ENCODE data around the gene CD63. TPM values are rescaled to one million over a fixed set of nuclear protein-coding genes. Genes with fewer than 3 reads are reported as not detected.

CD63 gene
- total and polyA plus RNA-seq, 2 of the 4 experiments (the other 2 are of a cell fraction), result 995 to 1,398 TPM

DNA sequence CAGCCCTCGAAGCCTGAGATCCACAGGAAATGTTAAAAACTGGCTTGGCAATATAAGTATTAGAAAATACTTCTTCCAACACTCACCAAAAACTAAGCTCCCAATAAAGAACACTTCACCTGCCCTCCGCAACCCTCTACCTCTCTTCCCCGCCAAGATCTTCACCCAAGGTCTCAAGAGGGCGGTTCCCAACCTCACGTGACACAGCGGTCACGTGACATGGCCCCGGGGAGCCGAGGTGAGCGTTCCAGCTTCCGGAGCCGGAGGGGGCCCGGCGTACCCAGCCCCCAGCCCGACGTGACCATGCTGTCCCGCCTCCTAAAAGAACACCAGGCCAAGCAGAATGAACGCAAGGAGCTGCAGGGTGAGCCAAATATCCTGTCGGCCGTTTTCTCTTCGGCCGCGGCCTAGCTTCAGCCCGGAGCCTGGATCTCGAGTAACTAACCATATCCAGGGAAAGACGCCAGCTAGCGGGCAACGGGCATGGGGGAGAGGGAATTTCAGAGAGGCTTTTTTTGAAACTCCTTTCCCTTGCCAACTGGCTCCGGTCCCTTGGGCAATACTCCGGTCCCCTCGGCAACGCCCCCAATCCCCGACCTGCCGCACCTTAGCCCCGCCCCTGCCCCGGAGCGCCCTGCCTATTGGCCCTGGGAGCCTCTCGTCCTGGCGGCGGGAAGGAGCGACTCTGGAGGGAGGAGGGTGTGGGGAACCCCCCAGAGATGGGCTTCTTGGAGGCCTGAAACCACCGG is 12.8 kb downstream of the CD63 start, which contains the start of gene BLOC1S1:
BLOC1S1 (plus strand) TSS at position 214 of the 749 bp plus-strand sequence; CDS start at position 220, 6 bp downstream.
- H4K20me1 ChIP-seq (ENCODE audit: insufficient read depth, low read length), result peaks cover 8% of the 10 kb centered on the region
- dilution Hi-C loops (cut with HindIII; ENCODE audit: low sequenced_read_pairs, unreplicated experiment) (no loop called here), intact Hi-C loops (cut with micrococcal nuclease) (no loop called here), in situ Hi-C loops (cut with MboI; ENCODE audit: low sequenced_read_pairs) (no loop called here)
- H2AFZ ChIP-seq (replicated peaks; ENCODE audit: low read length, poor library complexity), result peak within 1 kb of the TSS; percentile 92
- H3K4me2 ChIP-seq (ENCODE audit: low read depth, low read length), result peak within 1 kb of the TSS; percentile 94
- peak within 1 kb of the TSS; percentile 99 for H4K5ac ChIP-seq (ENCODE audit: low read depth, low read length)
- peak; percentile 70 for ATAC-seq (ENCODE audit: low read depth)
- no TSS peak for BruUV-seq (replicated peaks)
- peak within 1 kb of the TSS; percentile 81 for H3K9ac ChIP-seq (ENCODE audit: low read depth, low read length)
- peak within 1 kb of the TSS; percentile 83 for H3K4ac ChIP-seq (ENCODE audit: low read depth, low read length)
- H2BK120ac ChIP-seq (ENCODE audit: low read depth, low read length), result peak within 1 kb of the TSS; percentile 81
- TF ChIP-seq CEBPB (IDR thresholded peaks at IDR 0.05; ENCODE audit: low read depth, low read length) (peak; percentile 66), CHD1 (IDR thresholded peaks at IDR 0.05; ENCODE audit: low read depth, low read length) (0 out of 2 replicates have a peak, but pooled peaks have one; percentile 72), RAD21 (IDR thresholded peaks at IDR 0.05; ENCODE audit: low read length) (no peak), BHLHE40 (IDR thresholded peaks at IDR 0.05; ENCODE audit: low read depth, low read length) (peak; percentile 94), MAFK (IDR thresholded peaks at IDR 0.05; ENCODE audit: low read depth, low read length) (no peak), MAZ (IDR thresholded peaks at IDR 0.05; ENCODE audit: borderline replicate concordance, low read depth, low read length) (peak; percentile 69; the same call in 1 of the 2 replicates), FOS (IDR thresholded peaks at IDR 0.05; ENCODE audit: low read depth, low read length) (peak; percentile 58), MXI1 (IDR thresholded peaks at IDR 0.05; ENCODE audit: borderline replicate concordance, low read depth, low read length) (peak; percentile 52; the same call in 1 of the 2 replicates)
- TF ChIP-seq, protein P1, sequence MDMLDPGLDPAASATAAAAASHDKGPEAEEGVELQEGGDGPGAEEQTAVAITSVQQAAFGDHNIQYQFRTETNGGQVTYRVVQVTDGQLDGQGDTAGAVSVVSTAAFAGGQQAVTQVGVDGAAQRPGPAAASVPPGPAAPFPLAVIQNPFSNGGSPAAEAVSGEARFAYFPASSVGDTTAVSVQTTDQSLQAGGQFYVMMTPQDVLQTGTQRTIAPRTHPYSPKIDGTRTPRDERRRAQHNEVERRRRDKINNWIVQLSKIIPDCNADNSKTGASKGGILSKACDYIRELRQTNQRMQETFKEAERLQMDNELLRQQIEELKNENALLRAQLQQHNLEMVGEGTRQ (IDR thresholded peaks at IDR 0.05; ENCODE audit: low read depth, low read length), result peak; percentile 100
- TF ChIP-seq, protein P2, sequence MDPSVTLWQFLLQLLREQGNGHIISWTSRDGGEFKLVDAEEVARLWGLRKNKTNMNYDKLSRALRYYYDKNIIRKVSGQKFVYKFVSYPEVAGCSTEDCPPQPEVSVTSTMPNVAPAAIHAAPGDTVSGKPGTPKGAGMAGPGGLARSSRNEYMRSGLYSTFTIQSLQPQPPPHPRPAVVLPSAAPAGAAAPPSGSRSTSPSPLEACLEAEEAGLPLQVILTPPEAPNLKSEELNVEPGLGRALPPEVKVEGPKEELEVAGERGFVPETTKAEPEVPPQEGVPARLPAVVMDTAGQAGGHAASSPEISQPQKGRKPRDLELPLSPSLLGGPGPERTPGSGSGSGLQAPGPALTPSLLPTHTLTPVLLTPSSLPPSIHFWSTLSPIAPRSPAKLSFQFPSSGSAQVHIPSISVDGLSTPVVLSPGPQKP (IDR thresholded peaks at IDR 0.05; ENCODE audit: borderline replicate concordance, low read depth, low read length), result 0 out of 2 replicates have a peak, but pooled peaks have one; percentile 11
- no peaks in the 10 kb centered on the region for H3K27me3 ChIP-seq (ENCODE audit: control insufficient read depth, insufficient read depth, low read length)
- ChIA-PET CTCF (no interaction called here), POLR2A (ENCODE audit: unreplicated experiment) (interaction anchor here (0.6 kb wide), 1 partner anchor 14 kb away, joined by 6 read pairs; no protein-coding TSS in a partner anchor)
- H3K4me3 ChIP-seq (ENCODE audit: insufficient read depth, low read depth, low read length), result peak within 1 kb of the TSS; percentile 78
- peak within 1 kb of the TSS; percentile 38; the same call in 2 of the 3 replicates for H2BK15ac ChIP-seq (ENCODE audit: low read depth, low read length)
- 1% methylated on average over 15 of the region's 42 CpGs; no CpG with 5 or more reads in 1 of the 2 experiments for WGBS, 2 experiments (ENCODE audit: extremely low coverage in 2 of 2, insufficient read length in 1 of 2)
- H3K14ac ChIP-seq (replicated peaks; ENCODE audit: low read depth, low read length), result peak within 1 kb of the TSS; percentile 65
- H3K79me1 ChIP-seq (ENCODE audit: low read depth in 1 of 2, low read length in 2 of 2), result peaks cover 17 to 50% of the 10 kb centered on the region in 2 experiments
- H2BK20ac ChIP-seq (ENCODE audit: low read depth, low read length), result peak within 1 kb of the TSS; percentile 53
- H3K36me3 ChIP-seq (ENCODE audit: control insufficient read depth, insufficient read depth, low read length), result no peaks in the 10 kb centered on the region
- H3K18ac ChIP-seq (ENCODE audit: low read depth, low read length), result peak within 1 kb of the TSS; percentile 59
- peak within 1 kb of the TSS; percentile 80 for H3K23ac ChIP-seq (ENCODE audit: low read depth, low read length)
- H3K9me1 ChIP-seq (ENCODE audit: insufficient read depth, low read length), result peaks cover 30% of the 10 kb centered on the region
- peak within 1 kb of the TSS; percentile 84 for H3K27ac ChIP-seq (ENCODE audit: insufficient read depth, low read length)
- peak within 1 kb of the TSS; percentile 83 for H2BK5ac ChIP-seq (ENCODE audit: low read depth, low read length, poor library complexity, severe bottlenecking)
- H3K4me1 ChIP-seq (ENCODE audit: control insufficient read depth, insufficient read depth, low read length), result peaks cover 40% of the 10 kb centered on the region
- DNase-seq, result peak; percentile 91
- H4K91ac ChIP-seq (ENCODE audit: insufficient read depth, low read depth, low read length), result peak within 1 kb of the TSS; percentile 78
- H4K8ac ChIP-seq (ENCODE audit: low read depth in 2 of 2, low read length in 2 of 2), result peak within 1 kb of the TSS; percentile 95 to 98
- no peaks in the 10 kb centered on the region for H3K9me3 ChIP-seq (ENCODE audit: control insufficient read depth, insufficient read depth, low read length)
- peak within 1 kb of the TSS; percentile 78 for H2AK9ac ChIP-seq (replicated peaks; ENCODE audit: low read depth, low read length, poor library complexity)
- H3K56ac ChIP-seq (ENCODE audit: extremely low read depth, insufficient read depth, low read length), result peak within 1 kb of the TSS; percentile 79
- H2AK5ac ChIP-seq (ENCODE audit: low read depth, low read length), result peak within 1 kb of the TSS; percentile 98
